H9 (cell line): Measurements from ENCODE around the gene MGRN1. TPM values are rescaled to one million over a fixed set of nuclear protein-coding genes. Genes with fewer than 3 reads are reported as not detected.

Experiments
- DNase-seq: peaks from one replicate; pipeline ENCODE4 v3.0.0-alpha.2; 2017
- H2AFZ ChIP-seq: one replicate; pipeline ENCODE4 v1.6.1; 2013; ENCODE audit warnings: mild to moderate bottlenecking, low read length, control low read depth, moderate library complexity
- H2AK5ac ChIP-seq: 2 replicates; pipeline ENCODE4 v1.6.1; 2013; ENCODE audit warnings: low read length, control low read depth, mixed read lengths; ENCODE audit not compliant: insufficient read length
- H2BK120ac ChIP-seq: one replicate; pipeline ENCODE4 v1.6.1; 2013; ENCODE audit warnings: low read depth, mild to moderate bottlenecking, low read length, control low read depth, inconsistent platforms; ENCODE audit not compliant: poor library complexity, severe bottlenecking
- H2BK12ac ChIP-seq: 2 replicates; pipeline ENCODE4 v1.6.1; 2013; ENCODE audit warnings: low read length, control low read depth, mixed read lengths, low read depth; ENCODE audit not compliant: insufficient read length
- H2BK15ac ChIP-seq: 2 replicates; pipeline ENCODE4 v1.6.1; 2013; ENCODE audit warnings: low read depth, low read length, control low read depth
- H2BK20ac ChIP-seq: one replicate; pipeline ENCODE4 v1.6.1; 2013; ENCODE audit warnings: low read depth, mild to moderate bottlenecking, low read length, control low read depth, inconsistent platforms; ENCODE audit not compliant: poor library complexity, severe bottlenecking
- H2BK5ac ChIP-seq: 2 replicates; pipeline ENCODE4 v1.6.1; 2013; ENCODE audit warnings: low read length, control low read depth, mixed read lengths; ENCODE audit not compliant: insufficient read length
- H3K14ac ChIP-seq: 2 replicates; pipeline ENCODE4 v1.6.1; 2013; ENCODE audit warnings: low read length, control low read depth; ENCODE audit not compliant: insufficient read depth
- H3K18ac ChIP-seq: 2 replicates; pipeline ENCODE4 v1.6.1; 2013; ENCODE audit warnings: low read depth, mild to moderate bottlenecking, mixed read lengths, low read length, control low read depth; ENCODE audit not compliant: insufficient read length
- H3K23ac ChIP-seq: 2 replicates; pipeline ENCODE4 v1.6.1; 2013; ENCODE audit warnings: low read length, control low read depth, mixed read lengths, low read depth; ENCODE audit not compliant: insufficient read length
- H3K23me2 ChIP-seq: 2 replicates; pipeline ENCODE4 v1.6.1; 2013; ENCODE audit warnings: low read depth, mild to moderate bottlenecking, mixed read lengths, low read length, control low read depth; ENCODE audit not compliant: insufficient read length, poor library complexity, severe bottlenecking
- H3K27ac ChIP-seq: 2 replicates; pipeline ENCODE4 v1.5.1; 2013; ENCODE audit warnings: low read length, control low read depth, mixed read lengths, low read depth; ENCODE audit not compliant: insufficient read length
- H3K27me3 ChIP-seq: 2 replicates; pipeline ENCODE4 v1.6.1; 2013; ENCODE audit warnings: low read length, control low read depth, inconsistent platforms; ENCODE audit not compliant: insufficient read depth
- H3K4ac ChIP-seq: 2 replicates; pipeline ENCODE4 v1.6.1; 2013; ENCODE audit warnings: low read depth, mild to moderate bottlenecking, control low read depth, inconsistent platforms, low read length, moderate library complexity
- H3K4me1 ChIP-seq: 2 replicates; pipeline ENCODE4 v1.6.1; 2013; ENCODE audit warnings: low read length, control low read depth, inconsistent platforms; ENCODE audit not compliant: insufficient read depth
- H3K4me2 ChIP-seq: 2 replicates; pipeline ENCODE4 v1.6.1; 2013; ENCODE audit warnings: low read length, control low read depth, mixed read lengths; ENCODE audit not compliant: insufficient read length, insufficient read depth
- H3K56ac ChIP-seq: 2 replicates; pipeline ENCODE4 v1.6.1; 2013; ENCODE audit warnings: low read depth, mild to moderate bottlenecking, mixed read lengths, low read length, control low read depth; ENCODE audit not compliant: insufficient read length
- H3K79me1 ChIP-seq: 2 replicates; pipeline ENCODE4 v1.6.1; 2013; ENCODE audit warnings: low read depth, mild to moderate bottlenecking, moderate library complexity, low read length, control low read depth, inconsistent platforms; ENCODE audit not compliant: insufficient read depth, poor library complexity, severe bottlenecking
- H3K79me2 ChIP-seq: 2 replicates; pipeline ENCODE4 v1.6.1; 2013; ENCODE audit warnings: low read length, control low read depth, inconsistent platforms; ENCODE audit not compliant: insufficient read depth
- H3K9ac ChIP-seq: 2 replicates; pipeline ENCODE4 v1.6.1; 2013; ENCODE audit warnings: low read length, control low read depth, mixed read lengths; ENCODE audit not compliant: insufficient read length; ENCODE audit errors: extremely low read depth
- H3K9me3 ChIP-seq: one replicate; pipeline ENCODE4 v1.6.1; 2013; ENCODE audit warnings: low read depth, low read length, inconsistent platforms; ENCODE audit not compliant: control insufficient read depth
- H3T11ph ChIP-seq: one replicate; pipeline ENCODE4 v1.6.1; 2013; ENCODE audit warnings: mild to moderate bottlenecking, low read length, control low read depth, inconsistent platforms
- H4K20me1 ChIP-seq: one replicate; pipeline ENCODE4 v1.6.1; 2013; ENCODE audit not compliant: control insufficient read depth, insufficient read length, insufficient read depth
- H4K5ac ChIP-seq: 2 replicates; pipeline ENCODE4 v1.6.1; 2013; ENCODE audit warnings: low read depth, mild to moderate bottlenecking, mixed read lengths, low read length, control low read depth; ENCODE audit not compliant: insufficient read length
- H4K8ac ChIP-seq: replicated peaks from 2 replicates; pipeline ENCODE4 v1.6.1; 2013; ENCODE audit warnings: low read length, control low read depth, mixed read lengths, low read depth; ENCODE audit not compliant: insufficient read length
- H4K91ac ChIP-seq: 2 replicates; pipeline ENCODE4 v1.6.1; 2013; ENCODE audit warnings: low read depth, mild to moderate bottlenecking, moderate library complexity, mixed read lengths, low read length, control low read depth; ENCODE audit not compliant: insufficient read length
- H3K27ac Mint-ChIP-seq, 3 experiments: 2 replicates in 2 of 3; 3 replicates in 1 of 3; pipeline ENCODE4 v1.8.0; 2020 to 2021; ENCODE audit warnings: mixed read lengths in 3 of 3, mild to moderate bottlenecking in 1 of 3, moderate library complexity in 1 of 3
- H3K27me3 Mint-ChIP-seq: 2 replicates; pipeline ENCODE4 v1.8.0; 2021; ENCODE audit warnings: low read depth, mild to moderate bottlenecking, moderate library complexity, mixed read lengths
- H3K36me3 Mint-ChIP-seq, 3 experiments: 2 replicates in 2 of 3; 3 replicates in 1 of 3; pipeline ENCODE4 v1.8.0; 2020 to 2021; ENCODE audit warnings: low read depth in 3 of 3, mixed read lengths in 3 of 3; ENCODE audit not compliant: insufficient read depth in 1 of 3
- H3K4me1 Mint-ChIP-seq, 2 experiments: 2 replicates each; pipeline ENCODE4 v1.8.0; 2020; ENCODE audit warnings: mixed read lengths in 2 of 2
- H3K4me3 Mint-ChIP-seq, 2 experiments: 2 replicates in 1 of 2; 3 replicates in 1 of 2; pipeline ENCODE4 v1.8.0; 2020 to 2021; ENCODE audit warnings: mild to moderate bottlenecking in 2 of 2, mixed read lengths in 2 of 2, moderate library complexity in 1 of 2
- H3K9me3 Mint-ChIP-seq, 2 experiments: 2 replicates in 1 of 2; 3 replicates in 1 of 2; pipeline ENCODE4 v1.8.0; 2020; ENCODE audit warnings: mild to moderate bottlenecking in 2 of 2, mixed read lengths in 2 of 2, moderate library complexity in 1 of 2
- CTCF ChIP-seq: fragments of 200-600 bp; sonication (generic); conservative IDR thresholded peaks from 3 replicates; pipeline ENCODE4 v1.8.0; 2021; ENCODE audit warnings: antibody characterized with exemption, mild to moderate bottlenecking
- WGBS: extraction: QIAGEN DNeasy Blood & Tissue Kit; methylation state at CpG from one replicate; pipeline ENCODE4 v1.1.7; 2013; ENCODE audit warnings: missing lambda C conversion rate, low lambda C conversion rate, mixed read lengths; ENCODE audit not compliant: insufficient read length; ENCODE audit errors: extremely low coverage; 5-methylcytosine and 5-hydroxymethylcytosine counted together
- total RNA-seq: library from RNA; stranded (reverse); gene quantifications from 2 replicates; pipeline ENCODE4 v1.2.1, GENCODE V29; 2021

The MGRN1 gene
- total RNA-seq, 1 experiment from 2014 or later, result 91.6 TPM

- Histone ChIP-seq H3T11ph (no peak overlapping the region), H2BK5ac (no peak overlapping the region), H3K9me3 (no peaks in the 10 kb centered on the region), H4K5ac (no peak overlapping the region), H2AFZ (no peak overlapping the region), H3K79me2 (no peaks in the 10 kb centered on the region), H3K79me1 (no peaks in the 10 kb centered on the region), H3K14ac (no peak overlapping the region), H3K4me2 (no peak overlapping the region), H4K20me1 (no peaks in the 10 kb centered on the region), H3K23me2 (no peaks in the 10 kb centered on the region), H3K23ac (no peak overlapping the region), H3K18ac (no peak overlapping the region), H3K9ac (no peak overlapping the region), H4K8ac (no peak overlapping the region), H4K91ac (no peak overlapping the region), H2BK15ac (no peak overlapping the region), H3K27me3 (no peaks in the 10 kb centered on the region), H3K4me1 (no peaks in the 10 kb centered on the region; the same call in 1 of the 2 replicates), H2BK120ac (no peak overlapping the region), H3K4ac (no peak overlapping the region), H2BK12ac (no peak overlapping the region), H3K56ac (no peak overlapping the region), H2AK5ac (no peak overlapping the region), H2BK20ac (no peak overlapping the region), H3K27ac (no peak overlapping the region)
- no peak overlapping the region for H3K4me3 Mint-ChIP-seq
- no peak overlapping the region for H3K27ac Mint-ChIP-seq
- H3K27me3 Mint-ChIP-seq, result no peaks in the 10 kb centered on the region
- no peak for DNase-seq
- peaks cover 2 to 8% of the 10 kb centered on the region in 2 experiments; a peak in 3 of 4 replicates for H3K4me1 Mint-ChIP-seq
- H3K36me3 Mint-ChIP-seq, result peaks cover 0 to 32% (median 5%) of the 10 kb centered on the region in 3 experiments; a peak in 4 of 7 replicates
- TF ChIP-seq CTCF, result no peak
- no CpG with 5 or more reads among the region's 17 CpGs for WGBS
- H3K9me3 Mint-ChIP-seq, result no peaks in the 10 kb centered on the region
These were observed 52.8 kb downstream of the MGRN1 start for GRCh38 chr16:4677390-4677789.
